GM23338 (cell line): ENCODE data around the gene RELCH. TPM values are rescaled to one million over a fixed set of nuclear protein-coding genes. Genes with fewer than 3 reads are reported as not detected.

Experiments
- ATAC-seq: fragments of 200-7000 bp; cut with Tn5 transposase; 3 replicates; pipeline ENCODE4 v1.9.1; 2020
- DNase-seq: peaks from one replicate; pipeline ENCODE4 v3.0.0-alpha.2; 2015; ENCODE audit warnings: low spot score
- H2AFZ ChIP-seq: fragments of 200-600 bp; sonication (generic); 2 replicates; pipeline ENCODE4 v1.8.0; 2016; ENCODE audit warnings: antibody characterized with exemption, mild to moderate bottlenecking, moderate library complexity
- H3F3A ChIP-seq: fragments of 200-600 bp; sonication (generic); replicated peaks from 2 replicates; pipeline ENCODE4 v1.8.0; 2017; ENCODE audit warnings: antibody characterized with exemption, mixed run types, low read depth
- H3K27ac ChIP-seq: fragments of 200-600 bp; sonication (generic); 2 replicates; pipeline ENCODE4 v1.6.1; 2016; ENCODE audit warnings: low read depth
- H3K27me3 ChIP-seq: fragments of 200-600 bp; sonication (generic); 2 replicates; pipeline ENCODE4 v1.8.0; 2016; ENCODE audit warnings: mild to moderate bottlenecking, mixed run types, moderate library complexity; ENCODE audit not compliant: insufficient read depth
- H3K36me3 ChIP-seq: fragments of 200-600 bp; sonication (generic); 2 replicates; pipeline ENCODE4 v1.8.0; 2016; ENCODE audit warnings: mild to moderate bottlenecking; ENCODE audit not compliant: insufficient read depth
- H3K4me1 ChIP-seq: fragments of 200-600 bp; sonication (generic); 2 replicates; pipeline ENCODE4 v1.8.0; 2016; ENCODE audit warnings: mild to moderate bottlenecking, moderate library complexity; ENCODE audit not compliant: insufficient read depth
- H3K4me2 ChIP-seq: fragments of 200-600 bp; sonication (generic); 2 replicates; pipeline ENCODE4 v1.7.1; 2017; ENCODE audit warnings: mixed run types
- H3K4me3 ChIP-seq: fragments of 200-600 bp; sonication (generic); 2 replicates; pipeline ENCODE4 v1.6.1; 2016; ENCODE audit warnings: mixed run types
- H3K79me2 ChIP-seq: fragments of 200-600 bp; sonication (generic); replicated peaks from 2 replicates; pipeline ENCODE4 v1.8.0; 2017; ENCODE audit warnings: mild to moderate bottlenecking; ENCODE audit not compliant: insufficient read depth
- H3K9me2 ChIP-seq: fragments of 200-600 bp; sonication (generic); 2 replicates; pipeline ENCODE4 v1.8.0; 2017; ENCODE audit not compliant: insufficient read depth
- H4K20me1 ChIP-seq: fragments of 200-600 bp; sonication (generic); replicated peaks from 2 replicates; pipeline ENCODE4 v1.8.0; 2017; ENCODE audit warnings: mild to moderate bottlenecking; ENCODE audit not compliant: insufficient read depth
- H3K27ac Mint-ChIP-seq: 2 replicates; pipeline ENCODE4 v1.8.0; 2020; ENCODE audit warnings: inconsistent platforms, mild to moderate bottlenecking, moderate library complexity, mixed read lengths
- H3K27me3 Mint-ChIP-seq: 3 replicates; pipeline ENCODE4 v1.8.0; 2022; ENCODE audit warnings: low read depth, mild to moderate bottlenecking, moderate library complexity, mixed read lengths, inconsistent platforms; ENCODE audit not compliant: insufficient read depth, poor library complexity
- H3K36me3 Mint-ChIP-seq: 3 replicates; pipeline ENCODE4 v1.8.0; 2021; ENCODE audit warnings: low read depth, mild to moderate bottlenecking, inconsistent platforms, moderate library complexity, mixed read lengths
- H3K4me1 Mint-ChIP-seq: 3 replicates; pipeline ENCODE4 v1.8.0; 2020; ENCODE audit warnings: mild to moderate bottlenecking, inconsistent platforms, mixed read lengths
- H3K4me3 Mint-ChIP-seq: 3 replicates; pipeline ENCODE4 v1.8.0; 2021; ENCODE audit warnings: moderate library complexity, mild to moderate bottlenecking, inconsistent platforms, mixed read lengths
- H3K9me3 Mint-ChIP-seq: 3 replicates; pipeline ENCODE4 v1.8.0; 2020; ENCODE audit warnings: moderate library complexity, mild to moderate bottlenecking, inconsistent platforms, mixed read lengths
- EZH2phosphoT487 ChIP-seq: fragments of 200-600 bp; sonication (generic); IDR thresholded peaks from one replicate; pipeline ENCODE4 v1.8.1; 2018; ENCODE audit warnings: antibody characterized with exemption; ENCODE audit not compliant: unreplicated experiment
- POLR2AphosphoS5 ChIP-seq: IDR thresholded peaks from 2 replicates; pipeline ENCODE4 v1.6.1; 2016; ENCODE audit warnings: antibody characterized with exemption, low read depth
- ZNF114 ChIP-seq: fragments of 250-450 bp; sonication (Bioruptor Pico); IDR thresholded peaks from 2 replicates; pipeline ENCODE4 v1.5.0; 2020; ENCODE audit warnings: mild to moderate bottlenecking, moderate library complexity
- ZNF331 ChIP-seq: fragments of 250-450 bp; sonication (Bioruptor Pico); IDR thresholded peaks from 2 replicates; pipeline ENCODE4 v1.5.0; 2020; ENCODE audit warnings: low read depth, mild to moderate bottlenecking, moderate library complexity
- polyA plus RNA-seq: library from polyadenylated mRNA; unstranded; fragments of >200 nt; fragmentation: Nextera tagmentation; extraction: Ambion mirVana; gene quantifications from 2 replicates; pipeline ENCODE4 v1.2.1, GENCODE V29; 2016
- total RNA-seq: library from RNA; depleted of rRNA; stranded (reverse); fragments of >200 nt; shearing (Covaris generic); gene quantifications from 2 replicates; pipeline ENCODE4 v1.2.3, GENCODE V29; 2014
- TF ChIP-seq, protein P1 (sequence below): IDR thresholded peaks from 2 replicates; pipeline ENCODE4 v1.6.1; 2016; ENCODE audit warnings: antibody characterized with exemption
- TF ChIP-seq, protein P2 (sequence below): IDR thresholded peaks from one replicate; pipeline ENCODE4 v1.6.1; 2018; ENCODE audit warnings: antibody characterized with exemption; ENCODE audit not compliant: unreplicated experiment
- TF ChIP-seq, protein P3 (sequence below), 2 experiments: fragments of 200-600 bp in 1 of 2; sonication (generic) in 1 of 2; conservative IDR thresholded peaks; 2 replicates each; pipeline versions ENCODE4 v1.5.1 to v1.6.1; 2016 to 2017; ENCODE audit warnings: antibody characterized with exemption in 2 of 2, low read depth in 2 of 2, mild to moderate bottlenecking in 2 of 2, moderate library complexity in 1 of 2

Gene RELCH
- total and polyA plus RNA-seq, 2 experiments from 2014 or later, result 8.8 to 56.4 TPM

DNA sequence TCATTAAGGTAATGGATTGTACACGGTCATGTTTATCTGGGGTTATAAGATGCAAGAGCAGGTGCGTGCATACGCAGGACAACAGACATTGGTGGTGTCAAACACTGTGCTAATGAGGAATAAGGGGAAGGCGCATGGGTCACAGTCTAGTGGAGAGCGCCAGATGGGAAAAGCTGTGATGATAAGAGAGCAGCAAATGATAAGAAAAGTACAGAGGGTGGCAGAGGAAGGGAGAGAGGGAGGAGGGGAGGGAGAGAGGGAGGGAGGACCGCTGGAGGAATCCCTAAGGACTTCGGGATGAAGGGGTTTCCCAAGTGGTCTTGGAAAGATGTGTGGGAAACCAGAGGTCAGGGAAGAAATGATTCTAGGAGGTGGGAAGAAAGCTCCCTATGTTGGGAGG, 140.9 kb downstream of the RELCH start:
- no peaks in the 10 kb centered on the region for H3K9me3 Mint-ChIP-seq
- peaks cover 8% of the 10 kb centered on the region for H4K20me1 ChIP-seq
- H3K4me2 ChIP-seq, result no peak overlapping the region
- H3K27ac Mint-ChIP-seq, result no peak overlapping the region
- TF ChIP-seq ZNF114 (CRISPR knock-in tag), result no peak
- TF ChIP-seq, protein P1, sequence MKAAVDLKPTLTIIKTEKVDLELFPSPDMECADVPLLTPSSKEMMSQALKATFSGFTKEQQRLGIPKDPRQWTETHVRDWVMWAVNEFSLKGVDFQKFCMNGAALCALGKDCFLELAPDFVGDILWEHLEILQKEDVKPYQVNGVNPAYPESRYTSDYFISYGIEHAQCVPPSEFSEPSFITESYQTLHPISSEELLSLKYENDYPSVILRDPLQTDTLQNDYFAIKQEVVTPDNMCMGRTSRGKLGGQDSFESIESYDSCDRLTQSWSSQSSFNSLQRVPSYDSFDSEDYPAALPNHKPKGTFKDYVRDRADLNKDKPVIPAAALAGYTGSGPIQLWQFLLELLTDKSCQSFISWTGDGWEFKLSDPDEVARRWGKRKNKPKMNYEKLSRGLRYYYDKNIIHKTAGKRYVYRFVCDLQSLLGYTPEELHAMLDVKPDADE, result no peak
- no peak for TF ChIP-seq POLR2AphosphoS5
- TF ChIP-seq, protein P2, sequence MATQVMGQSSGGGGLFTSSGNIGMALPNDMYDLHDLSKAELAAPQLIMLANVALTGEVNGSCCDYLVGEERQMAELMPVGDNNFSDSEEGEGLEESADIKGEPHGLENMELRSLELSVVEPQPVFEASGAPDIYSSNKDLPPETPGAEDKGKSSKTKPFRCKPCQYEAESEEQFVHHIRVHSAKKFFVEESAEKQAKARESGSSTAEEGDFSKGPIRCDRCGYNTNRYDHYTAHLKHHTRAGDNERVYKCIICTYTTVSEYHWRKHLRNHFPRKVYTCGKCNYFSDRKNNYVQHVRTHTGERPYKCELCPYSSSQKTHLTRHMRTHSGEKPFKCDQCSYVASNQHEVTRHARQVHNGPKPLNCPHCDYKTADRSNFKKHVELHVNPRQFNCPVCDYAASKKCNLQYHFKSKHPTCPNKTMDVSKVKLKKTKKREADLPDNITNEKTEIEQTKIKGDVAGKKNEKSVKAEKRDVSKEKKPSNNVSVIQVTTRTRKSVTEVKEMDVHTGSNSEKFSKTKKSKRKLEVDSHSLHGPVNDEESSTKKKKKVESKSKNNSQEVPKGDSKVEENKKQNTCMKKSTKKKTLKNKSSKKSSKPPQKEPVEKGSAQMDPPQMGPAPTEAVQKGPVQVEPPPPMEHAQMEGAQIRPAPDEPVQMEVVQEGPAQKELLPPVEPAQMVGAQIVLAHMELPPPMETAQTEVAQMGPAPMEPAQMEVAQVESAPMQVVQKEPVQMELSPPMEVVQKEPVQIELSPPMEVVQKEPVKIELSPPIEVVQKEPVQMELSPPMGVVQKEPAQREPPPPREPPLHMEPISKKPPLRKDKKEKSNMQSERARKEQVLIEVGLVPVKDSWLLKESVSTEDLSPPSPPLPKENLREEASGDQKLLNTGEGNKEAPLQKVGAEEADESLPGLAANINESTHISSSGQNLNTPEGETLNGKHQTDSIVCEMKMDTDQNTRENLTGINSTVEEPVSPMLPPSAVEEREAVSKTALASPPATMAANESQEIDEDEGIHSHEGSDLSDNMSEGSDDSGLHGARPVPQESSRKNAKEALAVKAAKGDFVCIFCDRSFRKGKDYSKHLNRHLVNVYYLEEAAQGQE, result no peak
- TF ChIP-seq, protein P3, sequence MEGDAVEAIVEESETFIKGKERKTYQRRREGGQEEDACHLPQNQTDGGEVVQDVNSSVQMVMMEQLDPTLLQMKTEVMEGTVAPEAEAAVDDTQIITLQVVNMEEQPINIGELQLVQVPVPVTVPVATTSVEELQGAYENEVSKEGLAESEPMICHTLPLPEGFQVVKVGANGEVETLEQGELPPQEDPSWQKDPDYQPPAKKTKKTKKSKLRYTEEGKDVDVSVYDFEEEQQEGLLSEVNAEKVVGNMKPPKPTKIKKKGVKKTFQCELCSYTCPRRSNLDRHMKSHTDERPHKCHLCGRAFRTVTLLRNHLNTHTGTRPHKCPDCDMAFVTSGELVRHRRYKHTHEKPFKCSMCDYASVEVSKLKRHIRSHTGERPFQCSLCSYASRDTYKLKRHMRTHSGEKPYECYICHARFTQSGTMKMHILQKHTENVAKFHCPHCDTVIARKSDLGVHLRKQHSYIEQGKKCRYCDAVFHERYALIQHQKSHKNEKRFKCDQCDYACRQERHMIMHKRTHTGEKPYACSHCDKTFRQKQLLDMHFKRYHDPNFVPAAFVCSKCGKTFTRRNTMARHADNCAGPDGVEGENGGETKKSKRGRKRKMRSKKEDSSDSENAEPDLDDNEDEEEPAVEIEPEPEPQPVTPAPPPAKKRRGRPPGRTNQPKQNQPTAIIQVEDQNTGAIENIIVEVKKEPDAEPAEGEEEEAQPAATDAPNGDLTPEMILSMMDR (conservative IDR thresholded peaks at IDR 0.05; ENCODE audit: low read depth in 2 of 2), result no peak
- no peak for TF ChIP-seq ZNF331 (CRISPR knock-in tag)
- TF ChIP-seq EZH2phosphoT487, result no peak
- no peak overlapping the region for H3K4me3 ChIP-seq
- ATAC-seq (no peak), DNase-seq (no peak)
- no peak overlapping the region for H3K4me3 Mint-ChIP-seq
- peaks cover 47% of the 10 kb centered on the region for H3K4me1 ChIP-seq
- no peak overlapping the region for H3K27ac ChIP-seq
- H3K9me2 ChIP-seq, result no peaks in the 10 kb centered on the region
- peaks cover 34% of the 10 kb centered on the region for H3K27me3 ChIP-seq
- no peaks in the 10 kb centered on the region for H3K36me3 ChIP-seq
- H3K27me3 Mint-ChIP-seq, result peaks cover 37% of the 10 kb centered on the region
- H3F3A ChIP-seq, result peaks cover 8% of the 10 kb centered on the region
- peaks cover 51% of the 10 kb centered on the region for H3K79me2 ChIP-seq
- H2AFZ ChIP-seq, result no peak overlapping the region
- no peaks in the 10 kb centered on the region for H3K36me3 Mint-ChIP-seq
- peaks cover 65% of the 10 kb centered on the region for H3K4me1 Mint-ChIP-seq
